Stimulated activated CD8-positive, alpha-beta memory T cell treated with anti-CD3 and anti-CD28 coated beads, Interleukin-15, amount 100 ng/mL, for 24 hours (primary cell): Measurements from ENCODE around the gene KANSL1.
"Not testable (repeated sequence)": the region's sequence is repeated elsewhere in the genome, so short reads cannot be mapped to it uniquely, and the experiment has no call there.

ENCODE experiments used
- DNase-seq: peaks from one replicate; pipeline ENCODE4 v3.0.0-alpha.2; 2020; ENCODE audit warnings: low read depth

The KANSL1 gene

DNA sequence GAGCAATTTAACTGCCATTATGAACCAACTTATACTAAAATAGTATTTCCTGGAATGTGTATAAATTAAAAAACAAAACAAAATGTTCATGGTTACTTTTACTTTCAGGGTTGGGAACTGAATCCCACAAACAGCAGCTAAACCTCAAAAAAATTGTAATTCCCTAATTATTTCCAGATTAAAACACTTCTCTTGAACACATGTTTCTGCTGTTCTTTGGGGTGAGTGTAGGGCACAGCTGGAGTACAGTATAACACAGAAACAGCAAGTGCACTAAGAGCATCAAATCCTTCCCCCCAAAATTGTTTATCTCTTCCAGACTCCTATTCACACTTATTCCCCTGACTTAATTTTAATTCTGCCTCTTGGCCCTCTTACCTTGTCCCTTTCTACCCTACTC lies 56.4 kb downstream of the KANSL1 start:
- DNase-seq: no peak

DNA sequence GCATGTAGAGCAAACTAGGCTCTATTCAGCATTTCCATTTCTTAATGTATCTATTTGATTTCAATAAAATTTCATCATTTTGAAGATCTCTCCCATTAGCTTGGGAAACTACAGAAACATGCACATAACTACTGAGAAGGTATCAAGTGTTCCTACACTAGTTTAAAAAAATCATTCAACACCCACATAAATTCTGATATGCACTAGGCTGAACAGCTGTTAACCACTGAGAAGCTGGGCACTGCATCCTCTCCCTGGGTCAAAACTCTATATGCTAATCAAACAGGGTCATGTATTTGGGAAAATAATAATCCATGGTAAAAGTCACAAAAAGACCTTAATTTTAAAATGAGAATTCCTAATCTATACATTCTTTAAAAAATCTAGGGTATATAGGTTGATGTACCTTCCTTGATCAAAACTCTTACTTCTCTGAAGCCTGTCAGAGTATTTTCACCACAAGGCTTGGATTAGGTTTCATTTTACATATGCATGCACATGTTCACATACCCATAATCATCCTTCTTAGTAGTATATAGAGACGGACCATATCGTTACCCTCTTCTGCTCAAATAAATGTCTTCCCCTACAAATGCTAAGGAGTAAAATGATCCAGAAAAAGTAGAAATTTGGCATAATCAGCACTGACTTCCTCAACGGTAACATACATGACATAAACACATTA lies 57.2 kb downstream of the KANSL1 start:
- DNase-seq: no peak

DNA sequence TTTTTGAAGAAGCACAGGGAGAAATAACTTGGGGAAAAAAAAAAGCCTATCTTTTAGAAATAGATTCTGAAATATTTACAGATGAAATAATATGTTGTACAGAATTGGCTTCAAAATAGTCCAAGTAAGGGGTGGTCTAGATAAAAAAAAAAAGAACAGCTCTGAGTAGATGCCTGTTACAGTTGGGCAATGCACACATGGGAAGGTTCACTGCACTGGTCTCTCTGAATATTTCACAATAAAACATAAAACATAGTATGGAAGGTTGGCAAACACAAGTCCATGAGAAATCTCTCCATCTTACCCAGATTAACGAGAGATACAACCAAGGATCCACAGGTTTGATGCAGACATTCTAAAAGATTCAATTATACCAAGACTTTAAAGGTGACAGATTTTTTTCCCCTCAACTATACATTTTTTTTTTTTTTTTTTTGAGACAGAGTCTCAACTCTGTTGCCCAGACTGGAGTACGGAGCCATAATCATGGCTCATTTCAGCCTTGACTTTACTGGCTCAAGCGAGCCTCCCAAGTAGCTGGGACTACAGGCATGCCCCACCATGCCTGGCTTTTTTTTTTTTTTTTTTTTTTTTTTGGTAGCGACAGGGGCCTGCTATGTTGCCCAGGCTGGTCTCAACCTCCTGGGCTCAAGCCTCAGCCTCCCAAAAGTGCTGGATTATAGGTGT lies 58.0 kb downstream of the KANSL1 start:
- no peak for DNase-seq

DNA sequence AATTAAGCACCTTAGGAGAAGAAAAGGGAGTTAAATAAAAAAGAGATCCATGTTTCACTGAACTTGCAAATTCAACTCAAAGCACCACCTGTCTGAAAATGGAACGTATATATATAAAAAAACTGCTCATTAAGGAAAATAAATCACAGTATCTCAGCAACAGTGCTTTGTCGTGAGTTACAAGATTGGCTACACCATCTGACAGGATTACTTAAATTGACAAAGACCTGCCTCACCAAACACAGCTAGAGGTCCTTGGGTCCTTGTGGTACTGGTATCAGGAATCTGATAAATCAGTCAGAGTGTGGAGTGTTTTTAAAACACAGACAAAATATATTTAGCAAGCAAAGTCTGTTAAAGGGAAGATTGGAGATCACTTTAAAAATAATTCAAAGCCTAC lies 63.9 kb downstream of the KANSL1 start:
- DNase-seq: no peak

DNA sequence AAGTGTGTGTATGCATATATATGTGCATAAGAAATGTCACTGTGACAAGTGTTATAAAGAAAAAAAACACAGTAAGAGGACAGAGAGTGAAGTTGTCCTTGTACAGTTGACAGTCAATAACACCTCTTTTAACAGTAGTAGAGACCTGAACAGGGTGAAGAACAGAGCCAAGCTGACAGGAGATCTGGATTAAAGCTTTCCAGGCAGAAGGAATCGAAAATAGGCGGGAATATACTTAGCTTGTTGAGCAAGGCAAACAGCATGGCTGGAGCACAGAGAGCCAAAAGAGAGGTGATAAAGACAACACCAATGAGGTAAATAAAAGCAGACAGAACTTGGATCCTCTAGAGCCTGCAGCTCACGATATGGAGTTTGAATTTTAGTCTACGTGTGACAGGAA lies 64.8 kb downstream of the KANSL1 start:
- DNase-seq: no peak

DNA sequence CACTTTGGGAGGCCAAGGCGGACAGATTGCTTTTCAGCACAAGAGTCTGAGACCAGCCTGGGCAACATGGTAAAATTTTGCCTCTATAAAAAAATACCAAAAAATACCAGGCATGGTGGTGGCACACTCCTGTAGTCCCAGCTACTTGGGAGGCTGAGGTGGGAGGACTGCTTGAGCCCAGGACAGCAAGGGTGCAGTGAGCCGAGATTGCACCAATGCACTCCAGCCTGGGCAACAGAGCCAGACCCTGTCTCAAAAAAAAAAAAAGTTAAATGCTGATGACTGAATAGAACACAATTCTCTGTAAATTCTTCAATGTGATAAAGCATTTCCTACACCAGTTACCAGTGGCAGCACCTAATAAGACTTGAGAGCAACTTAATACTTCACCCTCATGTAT lies 65.7 kb downstream of the KANSL1 start:
- no peak for DNase-seq

DNA sequence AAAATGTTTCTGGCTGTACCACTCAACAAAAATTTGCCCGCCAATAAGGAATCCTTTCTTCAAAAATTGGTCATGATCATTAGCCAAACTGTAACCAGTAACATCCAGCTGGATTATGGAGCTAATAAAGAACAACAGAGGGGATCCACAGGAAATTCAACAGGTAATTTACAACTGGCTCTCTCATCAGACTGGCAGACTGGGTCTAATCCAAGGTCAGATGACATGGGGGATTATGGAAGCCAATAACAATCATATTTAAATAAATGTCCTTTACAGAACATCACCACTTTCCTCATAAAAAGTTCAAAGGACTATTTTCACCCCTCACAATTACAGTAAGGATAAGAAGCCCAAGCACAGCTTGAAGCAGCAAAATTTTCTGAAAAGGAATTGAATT lies 66.4 kb downstream of the KANSL1 start:
- DNase-seq: no peak

DNA sequence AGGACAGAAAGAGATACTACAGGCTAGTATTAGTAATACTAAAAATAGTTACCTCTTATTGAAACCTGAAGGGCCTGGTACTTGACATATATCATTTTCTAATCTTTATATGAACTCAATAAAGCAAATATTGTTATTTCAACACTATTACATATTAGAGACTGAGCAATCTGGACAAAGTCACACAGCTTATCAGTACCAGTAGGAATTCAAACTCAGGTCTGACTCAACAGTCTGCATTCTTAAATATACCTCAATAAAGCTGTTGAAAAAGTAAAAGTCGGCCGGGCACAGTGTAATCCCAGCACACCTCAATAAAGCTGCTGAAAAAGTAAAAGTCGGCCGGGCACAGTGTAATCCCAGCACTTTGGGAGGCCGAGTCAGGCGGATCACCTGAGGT lies 67.4 kb downstream of the KANSL1 start:
- no peak for DNase-seq

DNA sequence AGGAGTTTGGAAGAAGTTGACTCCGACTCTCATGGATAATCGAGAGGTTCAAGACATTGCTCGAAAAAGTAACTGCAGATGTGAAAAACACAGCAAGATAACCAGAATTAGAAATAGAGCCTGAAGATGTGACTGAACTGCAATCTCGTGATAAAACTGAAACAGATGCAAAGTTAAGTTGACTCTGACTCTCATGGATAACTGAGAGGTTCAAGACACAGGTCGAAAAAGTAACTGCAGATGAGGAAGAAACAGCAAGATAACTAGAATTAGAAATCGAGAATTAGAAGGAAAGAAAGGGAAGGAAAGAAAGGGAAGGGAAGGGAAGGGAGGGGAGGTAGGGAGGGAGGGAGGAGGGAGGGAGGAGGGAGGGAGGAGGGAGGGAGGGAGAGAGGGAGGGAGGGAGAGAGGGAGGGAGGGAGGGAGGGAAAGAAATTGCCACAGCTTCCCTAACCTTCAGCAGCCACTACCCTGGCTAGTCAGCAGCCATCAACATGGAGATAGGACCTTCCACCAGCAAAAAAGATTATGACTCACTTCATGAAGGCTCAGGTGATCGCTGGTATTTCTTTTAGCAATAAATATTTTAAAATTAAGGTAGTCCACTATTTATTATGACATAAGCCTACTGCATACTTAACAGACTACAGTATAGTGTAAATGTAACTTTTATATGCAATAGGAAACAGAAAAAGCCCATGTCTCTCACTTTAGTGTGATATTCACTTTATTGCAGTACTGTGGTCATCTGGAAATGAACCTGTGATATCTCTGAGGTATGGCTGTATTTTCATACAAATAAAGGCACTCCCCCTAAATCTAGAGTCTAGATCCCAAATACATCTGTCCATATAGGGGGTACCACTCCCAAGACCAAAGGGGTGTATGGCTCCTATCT lies 68.3 kb downstream of the KANSL1 start:
- no peak for DNase-seq

DNA sequence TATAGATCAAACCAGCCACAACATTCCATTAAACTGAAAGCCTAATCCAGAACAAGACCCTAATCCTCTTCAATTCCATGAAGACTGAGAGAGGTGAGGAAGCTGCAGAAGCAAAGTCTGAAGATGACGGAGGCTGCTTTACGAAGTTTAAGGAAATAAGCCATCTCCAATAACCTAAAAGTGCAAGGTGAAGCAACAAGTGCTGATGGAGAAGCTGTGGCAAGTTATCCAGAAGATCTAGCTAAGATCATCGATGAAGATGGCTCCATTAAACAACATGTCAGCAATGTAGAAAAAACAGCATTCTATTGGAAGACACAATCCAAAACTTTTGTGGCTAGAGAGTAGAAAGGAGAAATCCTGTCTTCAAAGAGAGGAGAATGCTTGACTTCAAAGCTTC lies 69.6 kb downstream of the KANSL1 start:
- no peak for DNase-seq

DNA sequence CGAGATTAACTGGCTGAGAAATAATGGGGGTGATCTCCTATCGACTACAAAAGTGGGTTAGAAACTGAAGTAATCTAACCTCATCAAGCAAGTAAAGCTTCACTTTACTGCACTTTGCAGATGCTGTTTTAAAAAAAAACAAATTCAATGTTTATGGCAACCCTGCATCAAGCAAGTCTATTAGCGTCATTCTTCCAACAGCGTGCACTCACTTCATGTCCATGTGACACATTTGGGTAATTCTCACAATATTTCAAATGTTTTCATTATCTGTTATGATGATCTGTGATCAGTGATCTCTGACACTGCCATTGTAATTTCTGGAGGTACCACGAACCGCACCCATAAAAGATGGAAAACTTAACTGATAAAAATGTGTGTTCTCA lies 70.8 kb downstream of the KANSL1 start:
- DNase-seq: no peak

DNA sequence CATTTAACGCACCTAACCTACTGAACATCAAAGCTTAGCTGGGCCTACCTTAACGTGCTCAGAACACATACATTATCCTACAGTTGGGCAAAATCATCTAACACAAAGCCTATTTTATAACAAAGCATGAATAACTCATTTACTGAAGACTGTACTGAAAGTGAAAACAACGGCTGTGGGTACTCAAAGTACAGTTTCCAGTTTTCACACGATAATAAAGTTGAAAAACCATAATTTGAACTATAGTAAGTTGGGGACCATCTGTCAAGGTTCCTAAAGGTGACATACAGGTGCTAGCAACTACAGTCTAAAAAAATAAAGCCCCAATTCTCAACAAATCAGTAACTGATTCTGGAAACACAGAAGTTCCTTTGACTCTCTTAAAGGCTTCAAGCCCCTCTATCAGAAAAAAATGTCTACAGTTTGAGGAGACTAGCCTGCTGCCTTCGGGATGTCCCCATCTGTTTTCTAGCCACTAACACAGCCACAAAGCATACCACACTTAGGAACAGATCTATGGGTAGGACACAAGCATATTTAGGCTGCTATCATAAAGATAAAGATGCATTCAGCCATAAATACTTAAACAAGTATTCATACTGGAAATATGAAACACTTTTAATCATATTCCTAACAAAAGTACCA lies 71.3 kb downstream of the KANSL1 start:
- no peak for DNase-seq

DNA sequence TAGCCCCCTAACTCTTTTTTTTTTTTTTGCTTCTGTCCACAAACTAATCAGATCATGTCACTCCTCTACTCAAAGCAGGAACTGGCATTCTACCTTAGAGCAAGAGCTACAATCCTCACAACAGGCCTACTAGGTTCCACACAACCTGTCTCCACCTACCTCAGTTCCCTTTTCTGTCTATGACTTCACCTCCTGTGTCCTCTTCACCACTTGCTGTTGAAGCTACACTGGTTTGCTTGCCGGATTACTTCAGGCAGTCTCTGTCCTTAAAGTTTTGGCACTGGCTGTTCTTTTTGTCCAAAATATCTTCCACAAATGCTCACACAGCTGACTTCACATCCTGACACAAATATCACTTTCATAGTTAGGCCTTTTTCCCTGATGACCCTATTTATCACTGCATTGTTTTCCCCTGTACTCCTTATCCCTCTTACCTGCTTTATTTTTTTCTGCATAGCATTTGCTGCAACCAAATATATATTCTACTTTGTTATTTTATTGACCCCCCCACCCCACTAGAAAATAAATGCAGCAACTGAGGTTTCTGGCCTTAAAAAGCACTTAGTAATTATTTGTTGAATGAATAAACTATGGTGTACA lies 72.0 kb downstream of the KANSL1 start:
- DNase-seq: no peak

DNA sequence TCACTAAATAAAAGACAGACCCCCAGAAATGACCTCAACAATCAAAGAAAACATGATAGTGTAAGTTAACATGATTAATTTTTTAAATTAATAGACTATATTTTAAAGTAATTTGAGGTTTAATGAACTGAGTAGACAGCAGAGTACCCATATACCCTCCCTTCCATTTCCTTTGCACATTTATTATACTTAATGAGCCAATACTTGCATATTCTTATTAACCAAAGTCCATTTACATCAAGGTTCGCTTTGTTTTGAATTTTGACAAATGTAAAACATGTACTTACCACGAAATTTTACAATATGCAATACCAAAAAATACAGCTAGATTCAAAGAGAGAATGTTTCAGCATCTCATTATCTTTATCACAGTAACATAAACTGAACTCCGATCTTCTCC lies 72.7 kb downstream of the KANSL1 start:
- no peak for DNase-seq

DNA sequence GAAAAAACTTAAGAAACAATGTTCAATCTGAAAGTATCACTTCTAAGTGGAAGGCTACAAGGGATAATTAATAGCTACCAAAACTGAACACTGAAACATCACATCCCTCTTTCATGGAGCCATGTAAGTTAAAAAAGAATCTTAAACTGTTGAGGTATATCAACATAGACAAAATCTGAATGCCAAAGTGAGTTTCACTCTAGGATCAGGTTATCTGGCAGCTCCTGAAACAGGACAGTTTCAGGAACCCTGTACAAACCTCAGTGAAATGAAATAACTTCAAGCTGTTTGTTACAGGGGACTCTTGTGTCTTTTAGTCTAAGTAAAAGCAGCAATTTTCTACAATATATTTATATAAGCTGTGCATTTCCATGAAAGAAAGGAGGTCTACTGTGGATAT lies 73.2 kb downstream of the KANSL1 start:
- DNase-seq: no peak

DNA sequence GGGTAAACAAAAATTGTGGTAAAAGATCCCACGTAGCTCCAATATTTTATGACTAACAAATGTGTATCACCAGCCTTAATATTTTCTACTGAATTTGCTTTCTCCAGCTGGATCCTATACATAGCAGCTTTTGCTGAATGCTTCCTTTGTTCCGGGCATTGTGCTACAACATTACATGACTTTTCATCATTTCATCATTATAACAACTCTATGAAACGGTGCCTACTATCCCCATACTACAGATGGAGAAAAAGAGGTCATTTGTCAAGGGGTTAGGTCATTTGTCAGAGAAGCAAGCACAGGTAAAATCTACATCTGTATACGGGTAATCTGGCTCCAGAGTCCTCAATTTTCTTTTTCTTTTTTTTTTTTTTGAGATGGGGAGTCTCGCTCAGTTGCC lies 74.3 kb downstream of the KANSL1 start:
- DNase-seq: no peak

DNA sequence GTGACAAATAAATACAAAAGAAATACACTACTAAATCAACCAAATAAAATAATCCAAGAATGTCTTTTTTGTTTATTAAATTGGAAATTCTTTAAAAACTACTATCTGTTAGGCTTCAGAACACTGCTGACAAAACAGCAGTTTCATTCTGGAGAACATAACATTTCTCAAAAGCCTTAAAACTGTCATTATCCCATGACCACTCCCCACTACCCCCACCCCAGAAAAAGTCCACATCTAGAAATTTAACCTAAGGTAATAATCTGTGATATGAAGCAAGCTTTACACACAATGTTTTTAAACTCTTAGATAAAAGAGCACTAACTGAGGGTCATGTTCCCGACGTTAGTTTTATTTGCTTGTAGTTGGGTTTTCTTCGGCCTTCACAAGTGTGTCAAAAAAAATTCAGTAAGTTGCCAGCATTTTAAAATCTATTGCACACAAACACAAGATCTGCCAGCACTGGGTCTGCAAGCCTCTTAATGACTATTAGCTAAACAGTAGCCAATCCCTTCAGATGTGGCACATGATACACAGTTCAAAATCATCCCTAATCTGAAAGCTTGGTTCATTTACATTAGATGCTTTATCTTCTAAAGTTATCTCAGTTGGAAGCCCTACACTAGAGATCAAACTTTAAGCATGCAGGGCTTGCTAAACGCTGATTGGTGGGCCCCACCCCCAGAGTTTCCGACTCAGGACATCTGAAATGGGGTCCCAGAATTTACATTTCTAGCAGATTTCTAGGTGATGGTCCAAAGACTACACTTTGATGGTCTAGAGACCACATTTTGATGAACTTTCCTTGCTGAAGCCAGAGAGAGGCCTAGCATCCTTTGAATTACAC lies 75.2 kb downstream of the KANSL1 start:
- no peak for DNase-seq

DNA sequence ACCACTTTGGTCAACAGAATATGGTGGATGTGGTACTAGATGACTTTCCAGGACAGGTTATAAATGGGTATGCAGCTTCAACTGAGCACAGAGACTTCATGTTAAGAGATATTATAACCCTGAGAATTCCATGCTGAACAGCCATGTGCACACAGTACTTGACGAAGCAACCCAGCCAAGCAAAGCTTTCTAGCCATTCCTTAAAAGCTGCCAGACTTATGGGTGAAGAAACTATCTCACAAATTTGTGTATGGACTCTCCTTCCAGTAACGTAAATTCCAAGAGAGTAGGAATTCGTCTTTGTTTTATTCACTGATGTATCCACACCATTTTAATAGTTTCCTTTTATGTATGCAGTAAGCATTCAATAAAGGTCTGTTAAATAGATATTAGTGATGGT lies 76.1 kb downstream of the KANSL1 start:
- no peak for DNase-seq

DNA sequence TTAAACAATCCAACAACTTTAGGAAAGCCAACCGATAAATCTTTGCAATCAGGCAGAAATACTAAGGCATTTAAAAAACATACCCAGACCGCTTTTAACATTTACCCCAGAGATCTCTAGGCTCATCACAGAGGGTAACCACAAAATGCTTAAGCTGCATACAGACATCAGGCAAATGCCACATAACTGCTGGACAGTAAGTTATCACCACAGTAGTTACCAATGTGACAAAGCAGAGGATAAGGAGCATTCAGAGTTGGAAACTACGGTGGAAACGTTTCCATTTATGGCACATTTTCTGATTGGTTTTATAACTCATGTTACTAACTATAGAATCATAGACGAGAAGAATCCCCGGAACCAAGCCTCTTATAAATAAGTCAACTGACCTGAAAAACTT lies 77.5 kb downstream of the KANSL1 start:
- no peak for DNase-seq

DNA sequence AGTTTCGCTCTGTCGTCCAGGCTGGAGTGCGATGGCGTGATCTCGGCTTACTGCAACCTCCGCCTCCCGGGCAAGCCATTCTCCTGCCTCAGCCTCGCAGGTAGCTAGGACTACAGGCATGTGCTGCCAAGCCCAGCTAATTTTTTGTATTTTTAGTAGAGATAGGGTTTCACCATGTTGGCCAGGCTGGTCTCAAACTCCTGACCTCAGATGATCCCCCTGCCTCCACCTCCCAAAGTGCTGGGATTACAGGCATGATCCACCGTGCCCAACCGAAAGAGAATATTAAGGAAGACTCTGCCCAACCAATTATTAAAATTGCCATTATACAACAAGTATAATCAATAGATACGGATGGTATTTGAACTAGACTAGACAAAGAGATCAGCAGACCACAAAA lies 82.0 kb downstream of the KANSL1 start:
- DNase-seq: not testable (repeated sequence)

DNA sequence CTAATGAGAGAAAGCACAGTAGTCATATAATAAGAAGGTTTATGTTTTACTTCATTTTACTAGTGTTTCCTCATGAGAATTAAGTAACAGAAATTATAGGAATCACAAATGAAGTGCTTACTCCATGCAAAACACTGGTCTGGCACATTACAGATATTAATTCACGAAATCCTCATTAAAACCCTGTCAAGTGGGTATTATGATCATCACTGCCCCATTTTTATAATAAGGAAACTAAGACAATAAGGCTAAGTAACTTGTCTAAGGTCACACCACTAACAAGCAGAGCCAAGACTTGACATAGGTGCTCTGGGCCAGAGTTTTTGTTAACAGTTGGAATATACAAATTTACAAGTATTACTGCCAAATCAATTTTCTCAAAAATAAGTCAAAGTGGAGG lies 83.0 kb downstream of the KANSL1 start:
- DNase-seq: no peak
